DND-41 (cell line): Measurements from ENCODE around the gene MIAT.

ENCODE experiments used
- EZH2 ChIP-seq: IDR thresholded peaks from 3 replicates; pipeline ENCODE4 v1.6.1; 2012; ENCODE audit warnings: borderline replicate concordance, low read depth, mild to moderate bottlenecking, moderate library complexity, low read length, inconsistent platforms; ENCODE audit not compliant: severe bottlenecking
- TF ChIP-seq, protein P1 (sequence below): IDR thresholded peaks from 2 replicates; pipeline ENCODE4 v1.5.1; 2012; ENCODE audit warnings: borderline replicate concordance, low read length, moderate library complexity, mild to moderate bottlenecking; ENCODE audit not compliant: poor library complexity, severe bottlenecking; ENCODE audit errors: extremely low read depth

DNA sequence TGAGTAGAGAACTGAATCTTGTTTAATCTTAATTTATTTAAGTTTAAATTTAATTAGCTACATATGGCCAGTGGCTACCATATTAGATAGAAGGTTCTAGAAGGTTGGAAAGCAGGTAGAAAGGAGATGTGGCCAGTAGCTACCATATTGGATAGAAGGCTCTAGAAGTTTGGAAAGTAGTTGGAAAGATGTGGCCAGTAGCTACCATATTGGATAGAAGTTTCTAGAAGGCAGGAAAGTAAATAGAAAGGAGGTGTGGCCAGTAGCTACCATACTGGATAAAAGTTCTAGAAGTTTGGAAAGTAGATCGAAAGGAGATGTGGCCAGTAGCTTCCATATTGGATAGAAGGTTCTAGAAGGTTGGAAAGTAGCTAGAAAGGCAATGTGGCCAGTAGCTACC is 33.4 kb upstream of the MIAT start:
- TF ChIP-seq, protein P1, sequence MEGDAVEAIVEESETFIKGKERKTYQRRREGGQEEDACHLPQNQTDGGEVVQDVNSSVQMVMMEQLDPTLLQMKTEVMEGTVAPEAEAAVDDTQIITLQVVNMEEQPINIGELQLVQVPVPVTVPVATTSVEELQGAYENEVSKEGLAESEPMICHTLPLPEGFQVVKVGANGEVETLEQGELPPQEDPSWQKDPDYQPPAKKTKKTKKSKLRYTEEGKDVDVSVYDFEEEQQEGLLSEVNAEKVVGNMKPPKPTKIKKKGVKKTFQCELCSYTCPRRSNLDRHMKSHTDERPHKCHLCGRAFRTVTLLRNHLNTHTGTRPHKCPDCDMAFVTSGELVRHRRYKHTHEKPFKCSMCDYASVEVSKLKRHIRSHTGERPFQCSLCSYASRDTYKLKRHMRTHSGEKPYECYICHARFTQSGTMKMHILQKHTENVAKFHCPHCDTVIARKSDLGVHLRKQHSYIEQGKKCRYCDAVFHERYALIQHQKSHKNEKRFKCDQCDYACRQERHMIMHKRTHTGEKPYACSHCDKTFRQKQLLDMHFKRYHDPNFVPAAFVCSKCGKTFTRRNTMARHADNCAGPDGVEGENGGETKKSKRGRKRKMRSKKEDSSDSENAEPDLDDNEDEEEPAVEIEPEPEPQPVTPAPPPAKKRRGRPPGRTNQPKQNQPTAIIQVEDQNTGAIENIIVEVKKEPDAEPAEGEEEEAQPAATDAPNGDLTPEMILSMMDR, result no peak
- TF ChIP-seq EZH2, result no peak
